Right lobe of liver (tissue), 6 donors: ENCODE data around the gene PSMC3IP. TPM values are rescaled to one million over a fixed set of nuclear protein-coding genes. Genes with fewer than 3 reads are reported as not detected.

Experiments
- ATAC-seq, 4 donors: fragments of 200-7000 bp; cut with Tn5 transposase; one replicate each; pipeline ENCODE4 v1.9.1; 2020; ENCODE audit warnings: mild to moderate bottlenecking in 4 of 4, moderate library complexity in 4 of 4
- DNase-seq, 3 donors: peaks; one replicate each; pipeline ENCODE4 v3.0.0-alpha.2; 2020
- H3K27ac ChIP-seq, 3 donors: fragments of 200-600 bp; one replicate each; pipeline ENCODE4 v1.8.0; 2022
- H3K27me3 ChIP-seq, 2 donors: fragments of 200-600 bp; one replicate each; pipeline ENCODE4 v1.8.0; 2022
- H3K36me3 ChIP-seq, 4 donors: fragments of 200-600 bp; sonication (generic) in 1 of 4; one replicate each; pipeline versions ENCODE4 v1.5.1 to v1.8.0; 2017 to 2022; ENCODE audit warnings: control low read depth in 1 of 4
- H3K4me1 ChIP-seq, 4 donors: fragments of 200-600 bp; sonication (generic) in 1 of 4; one replicate each; pipeline versions ENCODE4 v1.5.1 to v1.8.0; 2017 to 2022; ENCODE audit warnings: control low read depth in 1 of 4
- H3K4me3 ChIP-seq, 3 donors: fragments of 200-600 bp; one replicate each; pipeline ENCODE4 v1.8.0; 2022
- H3K9me3 ChIP-seq, 4 donors: fragments of 200-600 bp; sonication (generic) in 1 of 4; one replicate each; pipeline versions ENCODE4 v1.5.1 to v1.8.0; 2017 to 2022; ENCODE audit warnings: control low read depth in 1 of 4
- CTCF ChIP-seq, 4 donors: fragments of 200-600 bp in 3 of 4; fragments of 450-650 bp in 1 of 4; IDR thresholded peaks; one replicate each; pipeline versions ENCODE4 v1.5.1 to v1.8.0; 2016 to 2022; ENCODE audit warnings: antibody characterized with exemption in 4 of 4, mild to moderate bottlenecking in 2 of 4
- POLR2A ChIP-seq: fragments of 450-650 bp; IDR thresholded peaks from one replicate; pipeline ENCODE4 v1.6.1; 2017; ENCODE audit warnings: antibody characterized with exemption, mild to moderate bottlenecking
- WGBS: methylation state at CpG from one replicate; pipeline ENCODE4 v1.1.6; 2018; ENCODE audit warnings: low coverage, low lambda C conversion rate; ENCODE audit not compliant: insufficient coverage; ENCODE audit errors: missing lambda C conversion rate; 5-methylcytosine and 5-hydroxymethylcytosine counted together
- intact Hi-C, 2 donors: fragments of 100-400 bp; cut with DNase I; formaldehyde crosslinking; loops; one replicate each; pipeline versions ENCODE4 v1.11.2 to v1.14.1; 2022
- total RNA-seq, 6 experiments: library from RNA; depleted of rRNA in 2 of 6; stranded (reverse); fragments of >200 nt in 2 of 6; fragmentation: NEBNext Ultra II Directional in 3 of 6; extraction: Animal tissue kit (Norgen Biotek cat#: 25700) in 3 of 6; gene quantifications; one replicate each; pipeline versions ENCODE4 v1.1.0 to v1.2.4, GENCODE V29; 2016 to 2023
- donor health status: DM: no; HTN: yes; CAD: no.
- donor health status: DM: no; HTN: no; CAD: no.
- donor health status: DM: no; HTN: no; CAD: no.
- donor health status: DM: no; HTN: yes; CAD: no.
- donor health status: DM: no; HTN: yes; CAD: no.

The PSMC3IP gene
- total RNA-seq, 6 experiments from 2014 or later, result 0.26 to 2.4 (median 0.76) TPM

DNA sequence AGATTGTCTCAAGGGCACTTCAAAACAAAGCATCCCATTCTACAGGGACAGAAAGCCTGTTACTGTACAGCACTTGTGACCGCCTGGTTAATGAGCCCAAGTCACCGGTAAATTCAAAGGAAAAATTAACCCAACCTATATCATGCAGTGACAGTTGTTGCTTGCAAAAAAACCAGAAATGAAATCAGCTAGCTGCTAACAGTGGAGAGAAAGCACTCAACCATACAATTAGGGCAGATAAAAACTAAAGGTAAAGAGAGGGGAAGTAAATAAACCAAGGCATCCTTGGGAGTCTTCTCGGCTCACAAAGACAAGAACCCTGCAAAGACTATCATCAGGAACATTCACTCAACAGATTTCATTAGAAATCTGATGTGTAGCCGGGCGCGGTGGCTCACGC, 25.8 kb upstream of the PSMC3IP start:
- no peak for DNase-seq
- Histone ChIP-seq H3K36me3 (no peaks in the 10 kb centered on the region), H3K4me3 (no peak overlapping the region), H3K27ac (no peak overlapping the region), H3K9me3 (no peaks in the 10 kb centered on the region), H3K27me3 (no peaks in the 10 kb centered on the region), H3K4me1 (peaks cover 0 to 22% (median 6%) of the 10 kb centered on the region in 4 donors)
- intact Hi-C loops, result no loop called here
- ATAC-seq, result no peak
- TF ChIP-seq CTCF (IDR thresholded peaks at IDR 0.05), result no peak
- TF ChIP-seq POLR2A, result no peak
- WGBS, result 90% methylated on average over 7 of the region's 7 CpGs

DNA sequence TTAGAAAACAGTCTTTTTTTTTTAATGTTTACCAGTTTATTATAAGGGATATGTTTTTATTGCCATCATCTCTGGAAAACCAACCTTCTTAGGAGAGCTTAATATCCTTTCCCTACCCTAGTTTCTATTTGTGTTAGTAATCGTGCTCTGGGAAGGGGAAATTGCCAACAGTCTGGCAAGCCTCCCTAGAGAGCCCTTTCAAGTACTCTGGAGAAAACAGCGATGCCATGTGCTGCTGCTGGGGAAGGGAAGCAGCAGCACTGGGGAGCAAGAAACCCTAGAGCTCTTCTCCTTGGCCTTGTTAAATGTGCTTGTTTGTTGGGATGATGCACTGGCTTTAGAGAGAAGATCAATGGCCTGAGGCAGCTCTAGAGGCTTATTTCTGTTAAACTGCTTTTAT, 21.4 kb upstream of the PSMC3IP start:
- WGBS, result 33% methylated on average over 2 of the region's 2 CpGs
- H3K4me1 ChIP-seq, result no peaks in the 10 kb centered on the region
- DNase-seq (no peak), ATAC-seq (no peak)
- H3K4me3 ChIP-seq, result no peak overlapping the region
- intact Hi-C loops, result no loop called here
- H3K27ac ChIP-seq, result no peak overlapping the region
- H3K27me3 ChIP-seq, result no peaks in the 10 kb centered on the region
- H3K9me3 ChIP-seq, result no peaks in the 10 kb centered on the region
- TF ChIP-seq POLR2A, result no peak
- no peak for TF ChIP-seq CTCF (IDR thresholded peaks at IDR 0.05)
- no peaks in the 10 kb centered on the region for H3K36me3 ChIP-seq

GRCh38 chr17:42596386-42596785, 18.9 kb upstream of the PSMC3IP start:
- H3K27ac ChIP-seq, result no peak overlapping the region
- no peaks in the 10 kb centered on the region for H3K9me3 ChIP-seq
- WGBS, result 79% methylated on average over 3 of the region's 3 CpGs
- DNase-seq, result no peak
- H3K4me3 ChIP-seq, result no peak overlapping the region
- H3K4me1 ChIP-seq, result no peaks in the 10 kb centered on the region
- ATAC-seq, result no peak
- H3K27me3 ChIP-seq, result no peaks in the 10 kb centered on the region
- intact Hi-C loops, result no loop called here
- TF ChIP-seq POLR2A (no peak), CTCF (IDR thresholded peaks at IDR 0.05) (no peak)
- H3K36me3 ChIP-seq, result peaks cover 0 to 11% (median 4%) of the 10 kb centered on the region in 4 donors

- H3K9me3 ChIP-seq, result no peaks in the 10 kb centered on the region
- intact Hi-C loops, result no loop called here
- H3K4me3 ChIP-seq, result no peak overlapping the region
- H3K4me1 ChIP-seq, result no peaks in the 10 kb centered on the region
- 87% methylated on average over 8 of the region's 9 CpGs for WGBS
- H3K36me3 ChIP-seq, result peaks cover 0 to 46% (median 22%) of the 10 kb centered on the region in 4 donors
- ATAC-seq (no peak), DNase-seq (no peak)
- H3K27ac ChIP-seq, result no peak overlapping the region
- TF ChIP-seq POLR2A (no peak), CTCF (IDR thresholded peaks at IDR 0.05) (no peak)
- H3K27me3 ChIP-seq, result no peaks in the 10 kb centered on the region
Measured at GRCh38 chr17:42591411-42591810, 13.9 kb upstream of the PSMC3IP start.

- Histone ChIP-seq H3K4me3 (no peak overlapping the region), H3K9me3 (no peaks in the 10 kb centered on the region), H3K27me3 (no peaks in the 10 kb centered on the region), H3K27ac (no peak overlapping the region), H3K36me3 (peaks cover 0 to 51% (median 23%) of the 10 kb centered on the region in 4 donors), H3K4me1 (no peaks in the 10 kb centered on the region)
- WGBS, result 50% methylated on average over 1 of the region's 2 CpGs
- TF ChIP-seq CTCF (IDR thresholded peaks at IDR 0.05), result no peak
- no peak for TF ChIP-seq POLR2A
- ATAC-seq (no peak), DNase-seq (no peak)
- intact Hi-C loops, result no loop called here
Measured at GRCh38 chr17:42590886-42591285, 13.4 kb upstream of the PSMC3IP start.
